ENCODE data around the gene H2AZ1.

GRCh38 chr4:99949999-99950912, at the start of gene H2AZ1:
- TF ChIP-seq CTCF (IDR thresholded peaks at IDR 0.05) (no peak), POLR2A (IDR thresholded peaks at IDR 0.05) (peak; percentile 79)

Measured in testis (tissue), 2 donors.